Epithelial cell of esophagus (primary cell): ENCODE results near the gene TEX53.

ENCODE experiments used
- DNase-seq: peaks from one replicate; pipeline ENCODE4 v3.0.0; 2010; ENCODE audit warnings: low read depth
- H3K4me3 ChIP-seq: 2 replicates; pipeline ENCODE4 v1.5.1; 2011; ENCODE audit warnings: mild to moderate bottlenecking, low read length, control low read depth
- CTCF ChIP-seq: IDR thresholded peaks from 2 replicates; pipeline ENCODE4 v1.5.1; 2011; ENCODE audit warnings: low read depth, mild to moderate bottlenecking, low read length, control low read depth, inconsistent platforms; ENCODE audit not compliant: insufficient read depth; ENCODE audit errors: missing control alignments

TEX53 gene

GRCh38 chr9:114633438-114634089 lies 24.0 kb downstream of the TEX53 start:
- TF ChIP-seq CTCF: no peak
- H3K4me3 ChIP-seq: no peak overlapping the region
- DNase-seq: peak; percentile 33

- no peak for TF ChIP-seq CTCF
- no peak overlapping the region for H3K4me3 ChIP-seq
- DNase-seq: peak; percentile 29
Observed at GRCh38 chr9:114631166-114631565, 26.4 kb downstream of the TEX53 start.

- peak; percentile 39 for DNase-seq
- no peak overlapping the region for H3K4me3 ChIP-seq
- no peak for TF ChIP-seq CTCF
Observed at GRCh38 chr9:114629563-114630090, 28.0 kb downstream of the TEX53 start.

- no peak for DNase-seq
- no peak for TF ChIP-seq CTCF
- H3K4me3 ChIP-seq: no peak overlapping the region
Observed at GRCh38 chr9:114627553-114627952, 30.1 kb downstream of the TEX53 start.

- no peak for DNase-seq
- H3K4me3 ChIP-seq: no peak overlapping the region
- TF ChIP-seq CTCF: no peak
Observed at GRCh38 chr9:114626415-114627020, 31.1 kb downstream of the TEX53 start.

GRCh38 chr9:114624677-114625076 lies 32.9 kb downstream of the TEX53 start:
- no peak overlapping the region for H3K4me3 ChIP-seq
- peak; percentile 6 for DNase-seq
- no peak for TF ChIP-seq CTCF

- peak; percentile 73 for DNase-seq
- no peak for TF ChIP-seq CTCF
- no peak overlapping the region for H3K4me3 ChIP-seq
Observed at GRCh38 chr9:114621975-114622609, 35.5 kb downstream of the TEX53 start.
